ENCODE data around the gene BCAS1.

The BCAS1 gene

GRCh38 chr20:53920647-53921245 lies 149.6 kb downstream of the BCAS1 start:
- DNase-seq = no peak

GRCh38 chr20:53919886-53920285 lies 150.5 kb downstream of the BCAS1 start:
- no peak for DNase-seq

DNA sequence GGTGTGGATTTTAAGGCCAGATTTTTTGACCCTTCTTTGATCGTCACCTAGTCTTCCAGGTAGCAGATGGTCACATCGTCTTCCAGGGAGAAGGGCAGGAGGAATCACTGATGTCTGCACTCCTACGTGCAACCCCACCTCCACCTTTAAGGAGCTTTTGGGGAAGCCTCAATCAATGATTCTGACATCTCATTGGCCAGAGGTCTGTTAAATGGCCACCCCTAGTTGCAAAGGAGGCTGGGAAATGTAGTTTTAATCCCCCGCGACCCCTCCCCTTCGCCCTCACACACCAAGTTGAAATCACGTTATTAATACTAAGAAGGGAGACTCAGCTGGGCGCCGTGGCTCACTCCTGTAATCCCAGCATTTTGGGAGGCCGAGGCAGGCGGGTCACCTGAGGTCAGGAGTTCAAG lies 151.4 kb downstream of the BCAS1 start:
- DNase-seq = no peak

DNA sequence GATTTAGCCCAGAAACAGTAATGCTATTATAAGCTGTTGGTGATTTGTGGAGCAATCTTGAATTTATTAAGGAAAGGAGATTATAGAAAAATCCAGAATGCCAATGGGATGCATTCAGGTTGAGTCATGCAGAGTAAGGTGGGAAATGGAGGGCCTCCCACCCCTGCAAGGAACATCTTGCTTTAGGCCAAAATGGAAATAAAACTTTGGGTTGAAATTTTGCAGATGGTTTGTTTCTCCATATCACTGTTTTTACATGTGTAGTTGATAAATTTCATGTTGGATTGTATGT lies 152.4 kb downstream of the BCAS1 start:
- DNase-seq = no peak

DNA sequence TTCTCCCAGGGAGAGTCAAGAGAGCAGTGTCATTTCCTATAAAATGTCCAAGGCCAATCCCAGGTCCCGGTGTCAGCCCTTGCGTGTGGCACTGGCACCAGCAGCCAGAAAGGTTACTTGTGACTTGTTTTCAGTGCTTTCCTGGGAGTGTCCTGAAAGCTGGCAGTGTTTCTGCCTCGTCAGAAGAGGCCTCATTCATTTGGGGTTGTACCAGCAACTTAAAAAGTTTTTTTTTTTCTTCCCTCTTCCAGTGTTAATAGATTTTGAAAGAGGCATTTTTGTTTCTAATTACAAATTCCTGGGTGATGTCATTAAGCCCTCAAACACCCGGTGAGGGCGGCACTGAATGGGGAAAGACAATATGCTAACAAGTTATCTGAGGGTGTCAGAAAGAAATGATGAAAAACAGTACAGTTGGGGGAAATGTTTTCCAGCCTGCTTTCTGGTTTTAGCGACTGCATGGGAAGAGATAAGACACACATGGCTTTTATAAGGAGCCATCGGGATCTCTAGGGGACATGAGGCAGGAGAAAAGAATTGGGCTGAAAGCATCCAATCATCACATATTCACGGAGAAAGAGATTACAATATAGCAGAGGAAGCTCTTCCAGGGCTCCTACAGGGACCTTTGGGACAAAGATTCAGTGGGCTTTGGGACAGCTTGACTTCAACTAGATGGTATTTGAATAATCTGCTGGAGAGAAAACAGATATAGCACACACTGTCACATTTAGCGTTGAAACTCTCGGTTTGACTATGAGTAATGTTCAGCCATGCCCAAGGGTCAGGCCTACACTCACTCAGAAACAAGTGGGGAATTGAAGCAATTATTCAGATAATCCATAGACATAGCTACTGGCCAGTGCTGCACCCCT lies 153.0 kb downstream of the BCAS1 start:
- DNase-seq = no peak

DNA sequence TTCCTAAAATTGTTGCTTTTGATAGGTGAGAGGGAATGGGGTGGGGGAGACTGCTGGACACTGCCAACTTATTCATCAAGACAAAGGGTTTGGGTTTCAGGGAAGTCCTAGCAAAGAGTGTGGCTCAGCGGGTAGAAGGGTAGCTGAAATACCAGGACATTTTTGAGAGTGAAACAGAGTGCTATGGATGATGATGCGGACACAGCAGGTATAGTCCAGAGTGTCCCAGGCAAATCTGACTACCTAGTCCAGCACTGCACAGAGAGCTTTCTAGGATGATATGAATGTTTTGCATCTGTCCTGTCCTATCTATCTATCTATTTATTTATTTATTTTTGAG lies 154.3 kb downstream of the BCAS1 start:
- DNase-seq = no peak

DNA sequence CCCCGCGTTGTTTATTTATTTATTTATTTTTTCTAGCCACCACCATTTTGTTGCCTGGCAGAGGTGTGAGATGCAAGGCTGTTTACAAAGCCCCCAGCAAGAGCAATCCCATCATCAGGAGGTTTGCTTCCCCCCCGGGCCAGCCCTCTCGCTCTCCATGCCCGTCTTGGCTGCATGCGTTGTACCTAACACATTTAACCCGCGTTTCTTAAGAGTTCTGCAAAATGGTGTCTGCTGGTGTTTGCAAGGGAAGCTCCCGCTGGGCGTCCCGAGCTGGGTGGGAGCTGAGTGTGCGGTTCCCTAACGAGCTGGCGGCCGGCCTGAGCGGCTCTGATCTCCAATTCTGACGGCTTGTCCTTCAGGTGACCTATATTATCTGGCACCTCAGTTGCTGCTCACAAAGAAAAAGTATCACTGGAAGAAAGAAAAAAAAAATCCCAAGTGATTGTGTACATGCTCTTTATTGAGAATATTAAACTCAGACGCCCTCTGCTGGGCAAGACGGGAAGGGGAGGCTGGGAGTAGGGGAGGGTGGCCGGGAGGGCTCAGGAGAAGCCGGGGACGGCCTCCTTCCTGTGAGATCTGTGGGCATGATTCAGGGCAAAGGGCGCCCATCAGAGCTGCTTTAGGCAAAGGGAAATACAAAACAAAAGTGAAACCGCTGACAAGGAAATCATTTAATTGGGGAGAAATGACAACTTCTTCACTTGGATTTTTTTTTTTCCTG lies 154.8 kb downstream of the BCAS1 start:
- DNase-seq = peak; percentile 94

DNA sequence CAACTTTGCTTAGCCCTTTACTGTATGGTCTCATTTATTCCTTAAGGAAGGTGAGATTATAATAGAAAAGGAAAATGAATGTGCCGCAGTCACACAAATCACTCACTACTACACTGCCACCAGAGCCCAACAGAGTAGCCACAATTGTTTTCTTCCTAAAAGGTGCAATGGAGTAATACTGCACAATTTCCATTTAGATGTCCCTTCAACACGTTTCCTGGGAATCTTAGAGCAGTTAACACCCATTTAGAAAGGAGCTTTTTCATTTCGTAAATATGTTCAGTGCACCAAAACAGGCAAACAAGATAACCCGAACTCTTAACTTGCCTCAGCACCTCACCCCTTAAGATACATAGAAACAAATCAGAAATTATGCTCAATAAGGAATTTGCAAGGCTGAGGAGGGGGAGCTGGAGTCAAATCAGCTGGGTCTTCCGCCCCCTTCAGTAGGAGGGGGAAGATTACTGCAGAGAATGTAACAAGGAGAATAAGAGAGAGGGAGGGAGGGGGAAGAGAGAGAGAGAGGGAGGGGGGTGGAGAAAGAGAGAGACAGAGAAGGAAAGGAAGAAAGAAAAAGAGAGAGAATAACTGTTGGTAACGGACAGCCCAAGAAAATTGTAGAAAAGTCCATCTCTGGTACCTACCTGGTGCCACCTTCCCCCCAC lies 155.5 kb downstream of the BCAS1 start:
- no peak for DNase-seq

DNA sequence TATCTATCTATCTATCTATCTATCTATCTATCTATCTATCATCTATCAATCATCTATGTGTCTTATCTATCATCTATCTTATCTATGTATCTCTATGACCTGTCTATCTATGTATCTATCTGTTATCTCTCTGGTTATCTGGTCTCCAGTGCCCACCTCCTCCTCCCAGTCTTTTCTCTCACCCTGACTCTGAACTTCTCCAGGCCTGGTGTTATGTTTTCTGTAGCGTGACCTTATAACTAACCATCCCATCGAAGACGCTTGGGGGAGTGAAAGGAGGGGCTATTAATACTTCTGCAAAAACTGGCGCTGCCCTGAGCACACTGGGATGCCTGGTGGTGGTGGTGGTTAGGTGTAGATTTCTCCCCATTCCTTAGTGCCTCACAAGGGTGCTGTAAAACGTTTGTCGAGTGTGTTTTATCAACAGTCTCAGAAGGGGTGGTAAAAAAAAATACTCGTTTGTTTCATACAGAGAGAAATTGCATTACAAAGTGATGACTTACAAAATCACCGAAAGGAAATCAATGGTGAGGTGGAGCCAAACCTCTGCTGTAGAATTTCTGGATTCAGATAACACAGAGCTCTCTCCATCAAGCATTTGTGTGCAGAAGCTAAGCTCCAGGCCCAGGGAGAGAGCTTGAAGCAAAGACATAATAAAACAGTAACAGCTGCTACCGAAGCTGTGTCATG lies 156.2 kb downstream of the BCAS1 start:
- DNase-seq = no peak

DNA sequence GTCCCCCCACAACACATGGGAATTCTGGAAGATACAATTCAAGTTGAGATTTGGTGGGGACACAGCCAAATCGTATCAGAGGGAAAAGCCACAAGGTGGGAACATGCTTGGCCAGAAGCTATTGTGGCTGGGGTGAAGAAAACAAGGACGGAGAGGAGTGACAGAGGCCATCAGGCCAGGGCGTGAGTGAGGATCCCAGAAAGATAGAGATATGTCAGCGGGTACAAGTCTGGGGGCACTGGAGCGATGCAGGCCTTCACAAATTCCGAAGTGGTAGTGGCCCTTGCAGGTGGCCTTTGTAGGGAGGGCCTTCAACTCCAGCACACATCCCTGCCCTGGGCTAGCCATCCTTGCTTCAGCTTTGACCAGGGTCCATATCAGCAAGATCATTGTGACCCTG lies 159.1 kb downstream of the BCAS1 start:
- DNase-seq = no peak

GRCh38 chr20:53910351-53911002 lies 159.9 kb downstream of the BCAS1 start:
- DNase-seq = no peak

DNA sequence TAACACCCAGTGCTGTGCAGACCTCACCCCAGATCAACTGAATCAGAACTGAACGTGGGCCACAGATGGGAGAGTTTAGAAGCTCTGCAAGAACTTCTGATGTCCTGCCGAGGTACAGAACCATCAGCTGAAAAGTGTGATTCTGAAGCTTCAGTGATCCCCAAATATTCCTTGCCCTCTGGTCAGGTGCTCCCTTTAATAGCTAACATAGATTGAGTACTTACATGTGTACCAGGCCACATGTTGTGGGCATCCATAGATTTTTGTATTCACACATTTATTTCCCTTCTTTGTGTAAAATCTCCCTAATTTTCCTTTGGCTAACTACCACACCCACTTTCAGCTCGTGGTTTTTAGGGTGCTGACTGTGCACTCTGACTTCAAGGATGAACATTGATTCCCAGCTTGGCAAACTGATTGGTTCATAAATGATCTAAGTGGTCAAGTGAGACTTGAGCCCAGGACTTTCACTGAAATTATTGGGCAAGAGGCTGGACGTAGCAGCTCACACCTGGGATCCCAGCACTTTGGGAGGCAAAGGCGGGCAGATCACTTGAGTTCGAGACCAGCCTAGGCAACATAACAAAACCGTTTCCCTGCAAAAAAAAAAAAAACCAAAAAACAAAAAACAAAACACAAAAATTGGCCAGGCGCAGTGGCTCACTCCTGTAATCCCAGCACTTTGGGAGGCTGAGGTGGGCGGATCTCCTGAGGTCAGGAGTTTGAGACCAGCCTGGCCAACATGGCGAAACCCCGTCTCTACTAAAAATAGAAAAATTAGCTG lies 162.2 kb downstream of the BCAS1 start:
- DNase-seq = no peak

- no peak for DNase-seq
These were observed 164.6 kb downstream of the BCAS1 start for GRCh38 chr20:53905820-53906191.

GRCh38 chr20:53905019-53905819 lies 165.2 kb downstream of the BCAS1 start:
- no peak for DNase-seq

- no peak for DNase-seq
These were observed 166.1 kb downstream of the BCAS1 start for GRCh38 chr20:53904261-53904660.

GRCh38 chr20:53903652-53903987 lies 166.8 kb downstream of the BCAS1 start:
- DNase-seq = no peak

- DNase-seq = no peak
These were observed 167.3 kb downstream of the BCAS1 start for GRCh38 chr20:53902968-53903651.

DNA sequence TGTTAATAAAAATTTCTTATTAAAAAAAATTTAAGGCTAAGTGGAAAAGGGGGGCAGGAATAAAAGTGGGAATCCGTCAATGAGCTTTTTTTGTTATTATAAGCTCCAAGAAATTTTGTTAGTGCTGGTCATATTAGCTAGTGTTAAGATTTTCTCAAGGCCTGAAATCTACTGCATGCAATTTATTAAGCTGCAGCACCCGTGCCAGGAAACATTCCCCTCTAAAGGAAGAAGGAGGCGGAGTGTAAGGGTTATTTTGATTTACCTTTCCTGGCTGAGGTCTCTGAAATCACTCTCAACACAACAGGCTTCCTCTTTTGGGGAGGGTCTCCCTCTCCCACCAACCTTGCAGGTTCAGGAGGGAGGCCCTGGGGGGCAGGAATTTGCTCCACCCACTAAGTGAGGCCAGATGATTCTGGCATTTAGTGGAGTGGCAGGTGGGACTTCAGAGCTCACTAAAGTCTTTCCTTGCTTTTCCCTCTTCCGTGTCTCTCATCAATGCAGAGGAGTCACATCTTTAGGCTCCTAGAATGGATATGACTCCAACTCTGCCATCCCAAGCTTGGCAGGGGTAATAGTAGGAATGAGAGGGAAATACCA lies 168.8 kb downstream of the BCAS1 start:
- DNase-seq = no peak

- DNase-seq = no peak
These were observed 169.3 kb downstream of the BCAS1 start for GRCh38 chr20:53901064-53901463.
